HG02798 (cell line): Measurements from ENCODE around the gene TEX44.
A peak's percentile ranks its signal among the peaks of the same experiment; 100 is the strongest.

Experiments used
- ATAC-seq: cut with Tn5 transposase; IDR thresholded peaks from one replicate; pipeline ENCODE4 v1.9.1; 2021; ENCODE audit warnings: mild to moderate bottlenecking; ENCODE audit not compliant: unreplicated experiment, poor library complexity

The TEX44 gene

GRCh38 chr2:231604101-231604684 lies 11.5 kb downstream of the TEX44 start:
- ATAC-seq: peak; percentile 49

GRCh38 chr2:231604685-231605606 lies 12.3 kb downstream of the TEX44 start:
- peak; percentile 86 for ATAC-seq

- no peak for ATAC-seq
Measured at GRCh38 chr2:231605607-231606091, 13.0 kb downstream of the TEX44 start.

- ATAC-seq: no peak
Measured at GRCh38 chr2:231606941-231607340, 14.3 kb downstream of the TEX44 start.

- ATAC-seq: no peak
Measured at GRCh38 chr2:231611273-231612108, 18.8 kb downstream of the TEX44 start.

- no peak for ATAC-seq
Measured at GRCh38 chr2:231612109-231612455, 19.4 kb downstream of the TEX44 start.

- peak; percentile 52 for ATAC-seq
Measured at GRCh38 chr2:231612456-231613330, 20.0 kb downstream of the TEX44 start.

GRCh38 chr2:231613331-231613662 lies 20.6 kb downstream of the TEX44 start:
- ATAC-seq: no peak

- peak; percentile 70 for ATAC-seq
Measured at GRCh38 chr2:231613663-231614558, 21.2 kb downstream of the TEX44 start.

GRCh38 chr2:231614559-231615057 lies 21.9 kb downstream of the TEX44 start:
- ATAC-seq: peak; percentile 1

GRCh38 chr2:231615058-231615671 lies 22.5 kb downstream of the TEX44 start:
- ATAC-seq: no peak

- ATAC-seq: no peak
Measured at GRCh38 chr2:231616296-231616695, 23.6 kb downstream of the TEX44 start.

GRCh38 chr2:231617059-231617926 lies 24.6 kb downstream of the TEX44 start:
- ATAC-seq: no peak

- ATAC-seq: no peak
Measured at GRCh38 chr2:231621051-231621879, 28.6 kb downstream of the TEX44 start.

- no peak for ATAC-seq
Measured at GRCh38 chr2:231622963-231623362, 30.3 kb downstream of the TEX44 start.

- no peak for ATAC-seq
Measured at GRCh38 chr2:231626449-231626848, 33.8 kb downstream of the TEX44 start.
